Endothelial cell of umbilical vein (primary cell): ENCODE measurements around the gene FRS2.

Experiments used
- CTCF ChIP-seq, 2 donors: IDR thresholded peaks; 1 replicate in 1 of 2; 2 replicates in 1 of 2; pipeline ENCODE4 v1.5.1; 2011; ENCODE audit warnings: low read length in 2 of 2, mild to moderate bottlenecking in 2 of 2, moderate library complexity in 2 of 2, control low read depth in 1 of 2, inconsistent platforms in 1 of 2, low read depth in 1 of 2; ENCODE audit not compliant: insufficient read depth in 1 of 2; ENCODE audit errors: extremely low read depth in 1 of 2
- EZH2 ChIP-seq: IDR thresholded peaks from 2 replicates; pipeline ENCODE4 v1.6.1; 2012; ENCODE audit warnings: borderline replicate concordance, low read depth, mild to moderate bottlenecking, moderate library complexity, low read length, inconsistent platforms; ENCODE audit not compliant: severe bottlenecking
- JUN ChIP-seq: IDR thresholded peaks from 2 replicates; pipeline ENCODE4 v1.6.1; 2011; ENCODE audit warnings: borderline replicate concordance, low read depth; ENCODE audit not compliant: insufficient read length, insufficient read depth
- POLR2AphosphoS5 ChIP-seq: IDR thresholded peaks from 2 replicates; pipeline ENCODE4 v1.6.1; 2012; ENCODE audit warnings: low read depth, mild to moderate bottlenecking, control low read depth, low read length, moderate library complexity; ENCODE audit not compliant: insufficient read depth

- TF ChIP-seq EZH2 = no peak
- no peak for TF ChIP-seq POLR2AphosphoS5
- TF ChIP-seq CTCF (IDR thresholded peaks at IDR 0.05; ENCODE audit: extremely low read depth in 1 of 2, insufficient read depth in 1 of 2, low read depth in 1 of 2, low read length in 2 of 2) = no peak
- no peak for TF ChIP-seq JUN
Observed at GRCh38 chr12:69575346-69575745, 105.2 kb downstream of the FRS2 start.
